Activated T-helper 9 cell treated with anti-CD3 and anti-CD28 coated beads, Interleukin-2, amount 50 U/mL, for 16 hours (primary cell): Measurements from ENCODE around the gene PLEKHM2.
"Not testable (repeated sequence)": the region's sequence is repeated elsewhere in the genome, so short reads cannot be mapped to it uniquely, and the experiment has no call there.

Experiments
- DNase-seq: peaks from one replicate; pipeline ENCODE4 v3.0.0-alpha.2; 2020; ENCODE audit warnings: low read depth

Gene PLEKHM2

GRCh38 chr1:15676010-15676409 is 8.1 kb upstream of the PLEKHM2 start:
- DNase-seq = no peak

- no peak for DNase-seq
Observed at GRCh38 chr1:15676688-15677661, 7.1 kb upstream of the PLEKHM2 start.

GRCh38 chr1:15678578-15678977 is 5.5 kb upstream of the PLEKHM2 start:
- DNase-seq = no peak

- no peak for DNase-seq
Observed at GRCh38 chr1:15680131-15680530, 4.0 kb upstream of the PLEKHM2 start.

- no peak for DNase-seq
Observed at GRCh38 chr1:15680561-15681348, 3.4 kb upstream of the PLEKHM2 start.

GRCh38 chr1:15681349-15682292 is 2.5 kb upstream of the PLEKHM2 start:
- DNase-seq = no peak

- DNase-seq = no peak
Observed at GRCh38 chr1:15682936-15683341, 1.2 kb upstream of the PLEKHM2 start.

- no peak for DNase-seq
Observed at GRCh38 chr1:15683345-15684039, 628 bp upstream of the PLEKHM2 start.

GRCh38 chr1:15684468-15685291 is 560 bp downstream of the PLEKHM2 start:
- peak; percentile 10 for DNase-seq

- DNase-seq = no peak
Observed at GRCh38 chr1:15685820-15686219, 1.7 kb downstream of the PLEKHM2 start.

- no peak for DNase-seq
Observed at GRCh38 chr1:15687446-15687845, 3.3 kb downstream of the PLEKHM2 start.

- DNase-seq = no peak
Observed at GRCh38 chr1:15690317-15690716, 6.2 kb downstream of the PLEKHM2 start.

GRCh38 chr1:15691434-15692032 is 7.4 kb downstream of the PLEKHM2 start:
- no peak for DNase-seq

GRCh38 chr1:15692121-15692682 is 8.1 kb downstream of the PLEKHM2 start:
- DNase-seq = no peak

GRCh38 chr1:15693371-15693770 is 9.3 kb downstream of the PLEKHM2 start:
- no peak for DNase-seq

- no peak for DNase-seq
Observed at GRCh38 chr1:15696956-15697521, 12.9 kb downstream of the PLEKHM2 start.

GRCh38 chr1:15698201-15698600 is 14.1 kb downstream of the PLEKHM2 start:
- DNase-seq = no peak

- not testable (repeated sequence) for DNase-seq
Observed at GRCh38 chr1:15699321-15699720, 15.2 kb downstream of the PLEKHM2 start.

GRCh38 chr1:15700508-15700907 is 16.4 kb downstream of the PLEKHM2 start:
- no peak for DNase-seq
